Endothelial cell of umbilical vein (primary cell): ENCODE measurements around the gene LDLRAD4. TPM values are rescaled to one million over a fixed set of nuclear protein-coding genes. Genes with fewer than 3 reads are reported as not detected.

ENCODE experiments used
- BruUV-seq: library from RNA; stranded (reverse); fragments of 400-500 nt; replicated peaks from 2 replicates; lab custom pipeline; 2021; lab: Mats Ljungman, UMichigan
- CTCF ChIA-PET: fragments of 300-600, 350-600 bp; sonication (Branson Sonifier 250); formaldehyde crosslinking; loops from one replicate; lab custom pipeline; 2021; ENCODE audit warnings: antibody characterized with exemption, inconsistent platforms; lab: Charles Lee
- POLR2A ChIA-PET: fragments of 300-600, 350-600 bp; sonication (Branson Sonifier 250); formaldehyde crosslinking; loops from one replicate; lab custom pipeline; 2021; ENCODE audit warnings: antibody characterized with exemption, inconsistent platforms; lab: Charles Lee
- DNase-seq: peaks from one replicate; pipeline ENCODE4 v3.0.0-alpha.2; 2011; ENCODE audit warnings: low read depth, low spot score
- FAIRE-seq: peaks from 2 replicates; lab custom pipeline; 2011; peaks lifted over from hg19 to GRCh38; lab: Jason Lieb, UNC
- H2AFZ ChIP-seq: 2 replicates; pipeline ENCODE4 v1.6.0; 2012; ENCODE audit warnings: low read depth, low read length, control low read depth, inconsistent platforms
- H3K27ac ChIP-seq: 2 replicates; pipeline ENCODE4 v1.5.1; 2011; ENCODE audit warnings: low read depth, mild to moderate bottlenecking, control low read depth, low read length, moderate library complexity; ENCODE audit not compliant: insufficient read depth
- H3K27me3 ChIP-seq, 2 experiments: 2 replicates each; pipeline versions ENCODE4 v1.6.0 to v1.6.1; 2011; ENCODE audit warnings: low read length in 2 of 2, mixed read lengths in 1 of 2; ENCODE audit not compliant: control insufficient read depth in 2 of 2, insufficient read depth in 2 of 2
- H3K36me3 ChIP-seq, 2 experiments: 2 replicates in 1 of 2; 3 replicates in 1 of 2; pipeline ENCODE4 v1.5.1; 2011; ENCODE audit warnings: low read length in 2 of 2, mild to moderate bottlenecking in 1 of 2, moderate library complexity in 1 of 2; ENCODE audit not compliant: control insufficient read depth in 2 of 2, insufficient read depth in 2 of 2; ENCODE audit errors: extremely low read depth in 1 of 2
- H3K4me1 ChIP-seq: 3 replicates; pipeline ENCODE4 v1.5.1; 2011; ENCODE audit warnings: mild to moderate bottlenecking, low read length; ENCODE audit not compliant: control insufficient read depth, insufficient read depth; ENCODE audit errors: extremely low read depth
- H3K4me2 ChIP-seq: 2 replicates; pipeline ENCODE4 v1.6.1; 2011; ENCODE audit warnings: low read length, control low read depth, mixed read lengths; ENCODE audit not compliant: insufficient read depth
- H3K4me3 ChIP-seq, 3 experiments: fragments of 200-600 bp in 1 of 3; sonication (generic), shearing (Covaris generic) in 1 of 3; replicated peaks in 1 of 3; 2 replicates each; pipeline ENCODE4 v1.5.1; 2011 to 2016; ENCODE audit warnings: control low read depth in 3 of 3, low read length in 3 of 3, mild to moderate bottlenecking in 2 of 3, inconsistent platforms in 1 of 3, low read depth in 1 of 3, moderate library complexity in 1 of 3; ENCODE audit not compliant: insufficient read depth in 1 of 3
- H3K79me2 ChIP-seq: 2 replicates; pipeline ENCODE4 v1.6.0; 2012; ENCODE audit warnings: low read length, inconsistent platforms; ENCODE audit not compliant: control insufficient read depth, insufficient read depth
- H3K9ac ChIP-seq: replicated peaks from 2 replicates; pipeline ENCODE3; 2011; ENCODE audit warnings: low read length, control low read depth; ENCODE audit not compliant: insufficient read depth; ENCODE audit errors: extremely low read depth
- H3K9me1 ChIP-seq: replicated peaks from 3 replicates; pipeline ENCODE4 v1.6.0; 2011; ENCODE audit warnings: mild to moderate bottlenecking, low read length; ENCODE audit not compliant: control insufficient read depth, insufficient read depth; ENCODE audit errors: extremely low read depth
- H3K9me3 ChIP-seq: replicated peaks from 2 replicates; pipeline ENCODE4 v1.5.1; 2012; ENCODE audit warnings: low read length, inconsistent platforms; ENCODE audit not compliant: control insufficient read depth, insufficient read depth
- H4K20me1 ChIP-seq: replicated peaks from 2 replicates; pipeline ENCODE3; 2011; ENCODE audit warnings: mild to moderate bottlenecking, low read length; ENCODE audit not compliant: control insufficient read depth, insufficient read depth; ENCODE audit errors: extremely low read depth
- CTCF ChIP-seq, 2 donors: IDR thresholded peaks; 1 replicate in 1 of 2; 2 replicates in 1 of 2; pipeline ENCODE4 v1.5.1; 2011; ENCODE audit warnings: low read length in 2 of 2, mild to moderate bottlenecking in 2 of 2, moderate library complexity in 2 of 2, control low read depth in 1 of 2, inconsistent platforms in 1 of 2, low read depth in 1 of 2; ENCODE audit not compliant: insufficient read depth in 1 of 2; ENCODE audit errors: extremely low read depth in 1 of 2
- EZH2 ChIP-seq: IDR thresholded peaks from 2 replicates; pipeline ENCODE4 v1.6.1; 2012; ENCODE audit warnings: borderline replicate concordance, low read depth, mild to moderate bottlenecking, moderate library complexity, low read length, inconsistent platforms; ENCODE audit not compliant: severe bottlenecking
- FOS ChIP-seq: IDR thresholded peaks from 2 replicates; pipeline ENCODE4 v1.6.1; 2011; ENCODE audit warnings: mild to moderate bottlenecking, low read length, moderate library complexity, borderline replicate concordance; ENCODE audit not compliant: insufficient read depth
- GATA2 ChIP-seq: IDR thresholded peaks from 2 replicates; pipeline ENCODE4 v1.7.0; 2011; ENCODE audit warnings: low read depth, mild to moderate bottlenecking, moderate library complexity, mixed read lengths, low read length; ENCODE audit not compliant: insufficient read length, insufficient read depth
- JUN ChIP-seq: IDR thresholded peaks from 2 replicates; pipeline ENCODE4 v1.6.1; 2011; ENCODE audit warnings: borderline replicate concordance, low read depth; ENCODE audit not compliant: insufficient read length, insufficient read depth
- MAX ChIP-seq: IDR thresholded peaks from 2 replicates; pipeline ENCODE4 v1.6.1; 2011; ENCODE audit not compliant: insufficient read depth, insufficient read length
- MYC ChIP-seq: IDR thresholded peaks from one replicate; pipeline ENCODE4 v1.6.1; 2011; ENCODE audit warnings: mild to moderate bottlenecking, low read depth, low read length
- POLR2A ChIP-seq: IDR thresholded peaks from 2 replicates; pipeline ENCODE4 v1.6.1; 2012; ENCODE audit warnings: low read depth, mild to moderate bottlenecking, control low read depth, low read length
- POLR2AphosphoS5 ChIP-seq: IDR thresholded peaks from 2 replicates; pipeline ENCODE4 v1.6.1; 2012; ENCODE audit warnings: low read depth, mild to moderate bottlenecking, control low read depth, low read length, moderate library complexity; ENCODE audit not compliant: insufficient read depth
- dilution Hi-C: fragments of 300-500 bp; cut with MboI; formaldehyde crosslinking; loops from one replicate; pipeline ENCODE4 v1.15.0; 2019; ENCODE audit warnings: low sequenced_read_pairs; ENCODE audit not compliant: extremely low pct_ligation_motif_present
- intact Hi-C: fragments of 100-400 bp; cut with micrococcal nuclease; formaldehyde crosslinking; loops from one replicate; pipeline ENCODE4 v1.10.0; 2022
- polyA plus RNA-seq, 4 experiments: library from polyadenylated mRNA; depleted of rRNA in 3 of 4; stranded (reverse) in 3 of 4; unstranded in 1 of 4; fragments of >200 nt; gene quantifications; 2 replicates each; pipeline versions ENCODE4 v1.2.1 to v1.2.3, GENCODE V29; 2011 to 2012; ENCODE audit warnings: missing spikeins in 1 of 4
- total RNA-seq: library from RNA; stranded (reverse); gene quantifications from 2 replicates; pipeline ENCODE4 v1.2.3, GENCODE V29; 2021

Gene LDLRAD4
- total and polyA plus RNA-seq, 2 donors (not counting 3 experiments of a cell fraction or from before 2014, with no cell fraction given): 5.2 to 6.5 TPM

GRCh38 chr18:13311193-13311592, 92.6 kb downstream of the LDLRAD4 start:
- Histone ChIP-seq H3K9ac (no peak overlapping the region), H3K79me2 (no peaks in the 10 kb centered on the region), H3K9me3 (no peaks in the 10 kb centered on the region), H3K27ac (no peak overlapping the region), H4K20me1 (no peaks in the 10 kb centered on the region), H3K36me3 (no peaks in the 10 kb centered on the region), H3K4me3 (no peak overlapping the region), H2AFZ (no peak overlapping the region), H3K4me2 (no peak overlapping the region), H3K9me1 (no peaks in the 10 kb centered on the region), H3K27me3 (no peaks in the 10 kb centered on the region), H3K4me1 (no peaks in the 10 kb centered on the region)
- intact Hi-C loops (no loop called here), dilution Hi-C loops (no loop called here)
- no TSS peak for BruUV-seq
- DNase-seq (no peak), FAIRE-seq (no peak)
- ChIA-PET CTCF (no interaction called here), POLR2A (no interaction called here)
- TF ChIP-seq FOS (no peak), POLR2A (no peak), MYC (no peak), POLR2AphosphoS5 (no peak), EZH2 (no peak), GATA2 (no peak), CTCF (IDR thresholded peaks at IDR 0.05; ENCODE audit: extremely low read depth in 1 of 2, insufficient read depth in 1 of 2, low read depth in 1 of 2, low read length in 2 of 2) (no peak), MAX (no peak), JUN (no peak)
